Measurements from ENCODE around the gene LRIG1.

LRIG1 gene

GRCh38 chr3:66411474-66411873 is 89.3 kb downstream of the LRIG1 start:
- no peak for ATAC-seq
- no peak for TF ChIP-seq TOX (CRISPR knock-in tag; IDR thresholded peaks at IDR 0.05; ENCODE audit: borderline replicate concordance)
- no peak for TF ChIP-seq RARB (CRISPR knock-in tag; IDR thresholded peaks at IDR 0.05)
- TF ChIP-seq ZNF70 (CRISPR knock-in tag; IDR thresholded peaks at IDR 0.05): no peak
- TF ChIP-seq ARNTL (CRISPR knock-in tag; IDR thresholded peaks at IDR 0.05; ENCODE audit: borderline replicate concordance, low read depth): no peak
- TF ChIP-seq ZNF565 (CRISPR knock-in tag; conservative IDR thresholded peaks at IDR 0.05; ENCODE audit: low read depth): no peak
- no peak for TF ChIP-seq TCF4 (CRISPR knock-in tag; IDR thresholded peaks at IDR 0.05; ENCODE audit: borderline replicate concordance)
- TF ChIP-seq ZC3H10 (CRISPR knock-in tag; IDR thresholded peaks at IDR 0.05): no peak
- TF ChIP-seq OSR1 (CRISPR knock-in tag; IDR thresholded peaks at IDR 0.05): no peak
- TF ChIP-seq BACH2 (CRISPR knock-in tag; IDR thresholded peaks at IDR 0.05; ENCODE audit: borderline replicate concordance): no peak
- TF ChIP-seq SNAI2 (CRISPR knock-in tag; IDR thresholded peaks at IDR 0.05): no peak
- TF ChIP-seq TSHZ2 (CRISPR knock-in tag; IDR thresholded peaks at IDR 0.05): no peak

GRCh38 chr3:66410976-66411375 is 89.8 kb downstream of the LRIG1 start:
- TF ChIP-seq POU6F1 (CRISPR knock-in tag; IDR thresholded peaks at IDR 0.05; ENCODE audit: borderline replicate concordance, low read depth): no peak
- TF ChIP-seq TCF4 (CRISPR knock-in tag; IDR thresholded peaks at IDR 0.05; ENCODE audit: borderline replicate concordance): no peak
- no peak for TF ChIP-seq TOX (CRISPR knock-in tag; IDR thresholded peaks at IDR 0.05; ENCODE audit: borderline replicate concordance)
- TF ChIP-seq ZNF8 (CRISPR knock-in tag; IDR thresholded peaks at IDR 0.05): no peak
- no peak for TF ChIP-seq CREB5 (CRISPR knock-in tag; IDR thresholded peaks at IDR 0.05; ENCODE audit: low read depth)
- TF ChIP-seq CSDC2 (CRISPR knock-in tag; IDR thresholded peaks at IDR 0.05): no peak
- no peak for TF ChIP-seq ZC3H10 (CRISPR knock-in tag; IDR thresholded peaks at IDR 0.05)
- TF ChIP-seq CSRNP3 (CRISPR knock-in tag; IDR thresholded peaks at IDR 0.05): no peak
- no peak for TF ChIP-seq ESRRG (CRISPR knock-in tag; IDR thresholded peaks at IDR 0.05)
- no peak for TF ChIP-seq TSHZ2 (CRISPR knock-in tag; IDR thresholded peaks at IDR 0.05)
- TF ChIP-seq SNAI2 (CRISPR knock-in tag; IDR thresholded peaks at IDR 0.05): no peak
- no peak for TF ChIP-seq RARB (CRISPR knock-in tag; IDR thresholded peaks at IDR 0.05)
- no peak for TF ChIP-seq ZFP30 (CRISPR knock-in tag; IDR thresholded peaks at IDR 0.05)
- no peak for TF ChIP-seq ARNTL (CRISPR knock-in tag; IDR thresholded peaks at IDR 0.05; ENCODE audit: borderline replicate concordance, low read depth)
- TF ChIP-seq BACH2 (CRISPR knock-in tag; IDR thresholded peaks at IDR 0.05; ENCODE audit: borderline replicate concordance): no peak
- no peak for ATAC-seq
